Upper lobe of right lung (tissue), 1 donor: ENCODE measurements around the gene TCTN1. TPM values are rescaled to one million over a fixed set of nuclear protein-coding genes. Genes with fewer than 3 reads are reported as not detected.
"Not testable (repeated sequence)": the region's sequence is repeated elsewhere in the genome, so short reads cannot be mapped to it uniquely, and the experiment has no call there.

ENCODE experiments used
- ATAC-seq: fragments of 200-7000 bp; cut with Tn5 transposase; one replicate; pipeline ENCODE4 v1.9.1; 2020; ENCODE audit warnings: mild to moderate bottlenecking, moderate library complexity
- DNase-seq: peaks from one replicate; pipeline ENCODE4 v3.0.0-alpha.2; 2020
- H3K27ac ChIP-seq: fragments of 200-600 bp; one replicate; pipeline ENCODE4 v1.8.0; 2022
- H3K27me3 ChIP-seq: fragments of 200-600 bp; one replicate; pipeline ENCODE4 v1.8.0; 2022; ENCODE audit warnings: mild to moderate bottlenecking
- H3K36me3 ChIP-seq: fragments of 200-600 bp; one replicate; pipeline ENCODE4 v1.8.0; 2022
- H3K4me1 ChIP-seq: fragments of 200-600 bp; one replicate; pipeline ENCODE4 v1.8.0; 2022
- H3K4me3 ChIP-seq: fragments of 200-600 bp; one replicate; pipeline ENCODE4 v1.8.0; 2022; ENCODE audit warnings: mild to moderate bottlenecking
- H3K9me3 ChIP-seq: fragments of 200-600 bp; one replicate; pipeline ENCODE4 v1.8.0; 2022
- intact Hi-C: fragments of 100-400 bp; cut with DNase I; formaldehyde crosslinking; loops from one replicate; pipeline ENCODE4 v1.11.0; 2022
- total RNA-seq: library from RNA; stranded (reverse); fragmentation: NEBNext Ultra II Directional; extraction: Animal tissue kit (Norgen Biotek cat#: 25700); gene quantifications from one replicate; pipeline ENCODE4 v1.2.1, GENCODE V29; 2021
- TF ChIP-seq, protein P1 (sequence below): fragments of 200-600 bp; IDR thresholded peaks from one replicate; pipeline ENCODE4 v1.8.0; 2022; ENCODE audit warnings: antibody characterized with exemption
- donor health status: DM: no; HTN: yes; CAD: no; lungs with severe emphysema.

The TCTN1 gene
- total RNA-seq, 1 donor from 2014 or later = 30.4 TPM

DNA sequence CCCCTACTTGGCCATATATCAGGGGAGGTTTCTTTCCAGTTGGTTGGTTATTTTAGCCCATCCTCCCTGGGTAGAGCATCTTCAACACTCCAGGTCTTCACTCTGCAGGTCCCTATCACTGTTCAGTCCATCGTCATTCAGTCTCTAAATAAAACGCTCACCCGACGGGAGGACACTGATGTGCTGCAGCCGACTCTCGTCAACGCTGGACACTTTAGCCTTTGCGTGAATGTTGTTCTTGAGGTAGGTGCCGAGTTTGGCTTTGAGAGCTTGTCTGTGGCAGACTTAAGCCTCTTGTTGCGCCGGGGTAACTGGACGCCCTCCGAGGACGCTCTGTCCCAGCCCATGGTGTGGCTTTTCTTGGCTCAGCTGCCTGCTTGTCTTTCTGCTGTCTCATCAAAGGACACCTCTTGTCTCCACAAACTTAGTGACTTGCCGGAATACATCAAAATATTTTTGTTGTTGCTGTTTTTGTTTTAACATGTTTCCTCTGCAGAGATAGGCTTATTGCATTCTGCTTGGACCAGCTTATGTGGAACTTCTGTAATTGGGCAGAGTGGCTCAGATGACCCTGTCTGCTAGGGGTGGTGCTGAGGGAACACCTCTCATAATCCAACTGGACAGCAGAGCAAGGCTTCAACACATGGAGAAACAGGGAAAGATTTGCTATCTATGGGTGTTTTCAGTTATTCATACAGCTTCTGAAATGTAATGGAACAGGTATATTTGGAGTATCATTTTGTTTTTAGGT is 26.5 kb downstream of the TCTN1 start:
- no peaks in the 10 kb centered on the region for H3K4me1 ChIP-seq
- H3K27me3 ChIP-seq = no peaks in the 10 kb centered on the region
- TF ChIP-seq, protein P1, sequence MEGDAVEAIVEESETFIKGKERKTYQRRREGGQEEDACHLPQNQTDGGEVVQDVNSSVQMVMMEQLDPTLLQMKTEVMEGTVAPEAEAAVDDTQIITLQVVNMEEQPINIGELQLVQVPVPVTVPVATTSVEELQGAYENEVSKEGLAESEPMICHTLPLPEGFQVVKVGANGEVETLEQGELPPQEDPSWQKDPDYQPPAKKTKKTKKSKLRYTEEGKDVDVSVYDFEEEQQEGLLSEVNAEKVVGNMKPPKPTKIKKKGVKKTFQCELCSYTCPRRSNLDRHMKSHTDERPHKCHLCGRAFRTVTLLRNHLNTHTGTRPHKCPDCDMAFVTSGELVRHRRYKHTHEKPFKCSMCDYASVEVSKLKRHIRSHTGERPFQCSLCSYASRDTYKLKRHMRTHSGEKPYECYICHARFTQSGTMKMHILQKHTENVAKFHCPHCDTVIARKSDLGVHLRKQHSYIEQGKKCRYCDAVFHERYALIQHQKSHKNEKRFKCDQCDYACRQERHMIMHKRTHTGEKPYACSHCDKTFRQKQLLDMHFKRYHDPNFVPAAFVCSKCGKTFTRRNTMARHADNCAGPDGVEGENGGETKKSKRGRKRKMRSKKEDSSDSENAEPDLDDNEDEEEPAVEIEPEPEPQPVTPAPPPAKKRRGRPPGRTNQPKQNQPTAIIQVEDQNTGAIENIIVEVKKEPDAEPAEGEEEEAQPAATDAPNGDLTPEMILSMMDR = no peak
- H3K9me3 ChIP-seq = no peaks in the 10 kb centered on the region
- DNase-seq (no peak), ATAC-seq (no peak)
- no peak overlapping the region for H3K4me3 ChIP-seq
- intact Hi-C loops = no loop called here
- H3K27ac ChIP-seq = no peak overlapping the region
- no peaks in the 10 kb centered on the region for H3K36me3 ChIP-seq

DNA sequence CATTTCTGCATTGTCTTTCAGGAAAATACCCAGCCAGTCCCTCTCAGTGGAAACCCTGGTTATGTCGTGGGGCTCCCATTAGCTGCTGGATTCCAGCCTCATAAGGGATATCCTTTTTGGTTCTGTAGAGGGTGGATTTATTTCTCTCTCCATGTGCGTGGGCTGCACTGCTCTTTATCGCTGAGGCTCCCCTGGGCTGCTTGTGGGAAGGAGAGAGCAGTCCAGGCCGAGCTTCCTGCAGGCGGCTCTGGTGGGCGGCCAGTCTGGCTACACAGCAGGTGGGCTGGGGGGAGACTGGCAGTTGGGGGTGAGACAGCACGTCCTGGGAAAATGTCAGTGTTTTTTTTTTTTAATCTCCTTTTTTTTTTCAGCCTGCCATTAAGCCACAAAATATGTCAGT is 27.6 kb downstream of the TCTN1 start:
- intact Hi-C loops = no loop called here
- no peak for DNase-seq
- H3K36me3 ChIP-seq = no peaks in the 10 kb centered on the region
- H3K4me1 ChIP-seq = no peaks in the 10 kb centered on the region
- no peaks in the 10 kb centered on the region for H3K9me3 ChIP-seq
- no peak overlapping the region for H3K4me3 ChIP-seq
- TF ChIP-seq, protein P1 = no peak
- ATAC-seq = no peak
- no peaks in the 10 kb centered on the region for H3K27me3 ChIP-seq
- H3K27ac ChIP-seq = no peak overlapping the region

DNA sequence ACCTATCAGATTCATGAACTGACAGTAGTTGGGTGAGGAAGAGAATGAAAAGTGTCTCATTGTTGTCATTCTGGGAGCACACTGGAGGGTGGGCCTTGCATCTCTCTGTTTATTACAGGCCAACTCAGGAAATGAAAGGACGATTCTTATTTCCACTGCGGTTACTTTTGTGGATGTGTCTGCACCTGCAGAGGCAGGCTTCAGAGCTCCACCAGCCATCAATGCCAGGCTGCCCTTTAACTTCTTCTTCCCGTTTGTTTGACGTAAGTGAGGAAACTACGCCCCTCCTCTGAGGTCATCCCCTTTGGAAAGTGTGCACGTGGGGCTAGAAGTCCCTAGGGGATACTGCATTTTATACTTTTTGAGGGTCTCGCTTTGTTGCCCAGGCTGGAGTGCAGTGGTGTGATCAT is 33.7 kb downstream of the TCTN1 start:
- TF ChIP-seq, protein P1 = no peak
- ATAC-seq = no peak
- Histone ChIP-seq H3K27ac (no peak overlapping the region), H3K4me3 (no peak overlapping the region), H3K9me3 (no peaks in the 10 kb centered on the region), H3K4me1 (no peaks in the 10 kb centered on the region), H3K36me3 (peaks cover 27% of the 10 kb centered on the region), H3K27me3 (no peaks in the 10 kb centered on the region)
- intact Hi-C loops = no loop called here
- DNase-seq = no peak

DNA sequence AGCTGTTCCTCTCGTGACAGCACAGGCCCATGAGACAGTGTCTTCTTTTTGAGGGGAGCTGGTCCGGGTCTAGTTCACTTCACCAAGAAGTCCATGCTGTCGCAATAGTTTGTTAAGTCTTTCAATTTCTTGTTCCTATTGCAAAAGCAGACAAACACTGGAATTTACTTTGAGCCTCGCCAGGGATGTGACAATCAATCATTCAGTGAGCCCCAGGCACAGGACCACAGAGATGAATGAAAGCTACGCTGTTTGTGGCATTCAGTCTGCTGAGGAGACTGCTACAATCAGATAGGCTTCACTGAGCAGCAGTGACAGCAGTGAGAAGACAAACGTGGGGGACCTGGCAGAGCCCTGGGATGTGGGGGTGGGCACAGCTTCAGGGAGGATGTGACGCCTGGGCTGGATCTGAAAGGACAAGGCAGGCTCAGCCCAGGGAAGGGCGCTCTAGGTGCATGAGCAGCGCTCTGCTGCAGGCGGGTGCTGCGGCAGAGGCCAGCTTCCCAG is 35.5 kb downstream of the TCTN1 start:
- H3K27me3 ChIP-seq = no peaks in the 10 kb centered on the region
- intact Hi-C loops = no loop called here
- no peak for DNase-seq
- H3K4me1 ChIP-seq = no peaks in the 10 kb centered on the region
- no peak overlapping the region for H3K4me3 ChIP-seq
- peaks cover 33% of the 10 kb centered on the region for H3K36me3 ChIP-seq
- ATAC-seq = no peak
- TF ChIP-seq, protein P1 = no peak
- H3K9me3 ChIP-seq = no peaks in the 10 kb centered on the region
- H3K27ac ChIP-seq = no peak overlapping the region

DNA sequence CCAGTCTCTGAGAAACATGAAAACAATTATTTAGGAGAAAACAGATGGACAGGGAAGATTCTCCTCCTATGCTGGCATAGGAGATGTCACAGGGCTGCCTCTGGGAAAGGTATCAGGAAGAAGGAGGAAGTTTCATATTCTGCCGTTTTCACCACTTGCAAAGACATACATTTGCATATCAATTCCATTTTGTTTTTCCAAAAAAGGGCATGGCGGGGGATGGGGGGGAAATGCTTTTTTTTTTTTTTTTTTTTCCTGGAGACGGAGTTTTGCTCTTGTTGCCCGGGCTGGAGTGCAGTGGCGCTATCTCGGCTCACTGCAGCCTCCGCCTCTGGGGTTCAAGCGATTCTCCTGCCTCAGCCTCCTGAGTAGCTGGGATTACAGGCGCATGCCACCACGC is 40.3 kb downstream of the TCTN1 start:
- H3K27ac ChIP-seq, H3K4me1 ChIP-seq, intact Hi-C loops, H3K9me3 ChIP-seq, ATAC-seq, DNase-seq, H3K27me3 ChIP-seq, H3K4me3 ChIP-seq: not testable (repeated sequence)
- peaks cover 13% of the 10 kb centered on the region for H3K36me3 ChIP-seq

DNA sequence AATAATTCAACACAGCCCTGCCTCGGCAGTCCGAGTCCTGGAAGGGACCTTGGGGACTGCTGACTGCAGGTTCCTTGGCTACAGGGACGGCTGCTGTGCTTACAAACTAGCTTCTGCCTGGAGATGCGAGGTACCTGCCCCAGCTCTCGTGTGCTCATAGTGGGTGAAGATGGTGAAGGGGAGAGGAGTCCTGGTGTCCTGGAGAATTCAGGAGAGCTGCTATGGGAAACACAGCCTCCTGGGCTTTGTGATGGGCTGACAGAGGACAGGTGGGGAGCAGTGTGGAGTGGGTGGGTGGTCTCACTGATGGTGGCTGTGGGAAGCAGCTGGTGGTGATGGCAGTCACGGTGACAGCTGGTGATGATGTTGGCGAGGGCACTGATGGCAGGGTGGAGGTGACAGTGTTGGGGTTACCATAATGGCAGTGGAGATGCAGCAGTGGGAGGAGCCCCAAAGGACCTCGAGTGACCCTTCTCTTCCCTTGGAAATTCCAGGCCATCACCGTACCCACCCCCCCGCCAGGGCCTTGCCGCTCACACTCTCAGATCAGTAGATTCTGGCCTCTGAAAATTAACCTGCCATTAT is 42.2 kb downstream of the TCTN1 start:
- Histone ChIP-seq H3K36me3 (peaks cover 6% of the 10 kb centered on the region), H3K4me3 (no peak overlapping the region), H3K4me1 (no peaks in the 10 kb centered on the region), H3K27me3 (no peaks in the 10 kb centered on the region), H3K9me3 (no peaks in the 10 kb centered on the region), H3K27ac (no peak overlapping the region)
- ATAC-seq (no peak), DNase-seq (no peak)
- intact Hi-C loops = no loop called here
- TF ChIP-seq, protein P1 = no peak
